MV-4-11 (cell line): ENCODE measurements around the gene HPSE.
"Not testable (repeated sequence)": the region's sequence is repeated elsewhere in the genome, so short reads cannot be mapped to it uniquely, and the experiment has no call there.

Source experiments
- DNase-seq: peaks from one replicate; lab custom pipeline; 2025; lab: John Stamatoyannopoulos, UW

HPSE gene

DNA sequence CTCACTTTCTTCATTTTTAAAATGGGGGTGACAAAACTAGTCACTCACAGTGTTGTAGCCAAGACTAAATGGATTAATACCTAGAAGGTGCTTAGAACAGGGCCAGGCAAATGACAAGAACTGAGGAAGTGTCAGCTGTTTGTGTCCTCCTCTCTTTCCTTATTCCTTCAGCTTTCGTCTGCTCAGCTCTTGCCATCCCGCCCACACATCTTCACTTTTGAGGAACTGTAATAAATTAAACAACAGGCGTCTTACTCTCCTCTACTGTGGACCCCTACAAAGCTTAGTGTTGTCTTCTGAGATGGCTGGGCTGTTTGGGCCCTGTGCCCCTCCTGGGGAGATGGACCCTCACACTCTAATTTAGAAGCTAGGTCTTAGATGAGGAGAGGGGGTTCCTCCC is 2.7 kb downstream of the HPSE start:
- DNase-seq: peak; percentile 49

DNA sequence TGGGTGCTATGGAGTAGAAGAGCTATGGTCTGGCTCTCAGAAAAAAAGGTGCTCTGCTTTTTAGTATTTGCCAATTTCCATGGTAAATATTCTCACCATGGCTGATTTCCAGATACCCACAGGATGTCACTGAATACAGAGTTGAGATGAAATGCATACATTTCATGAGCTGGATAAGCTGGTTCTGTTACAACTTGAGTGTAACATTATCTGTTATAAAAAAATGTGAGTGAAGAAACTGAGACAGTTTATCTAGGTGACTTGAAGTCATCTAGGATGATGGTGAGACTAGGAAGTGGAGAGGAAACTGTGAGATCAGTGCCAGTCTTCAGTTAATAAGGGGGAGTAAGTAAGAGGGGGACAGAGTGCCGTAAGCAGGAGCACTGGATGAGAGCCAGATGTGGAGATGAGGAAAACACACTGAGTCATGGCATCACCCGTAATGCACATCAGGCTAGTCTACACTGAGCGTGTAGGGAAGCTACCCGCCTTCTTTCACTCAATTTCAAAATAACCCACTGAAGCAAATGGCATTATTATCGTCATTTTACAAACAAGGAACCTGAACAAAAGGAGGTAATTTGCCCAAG is 5.0 kb downstream of the HPSE start:
- no peak for DNase-seq

DNA sequence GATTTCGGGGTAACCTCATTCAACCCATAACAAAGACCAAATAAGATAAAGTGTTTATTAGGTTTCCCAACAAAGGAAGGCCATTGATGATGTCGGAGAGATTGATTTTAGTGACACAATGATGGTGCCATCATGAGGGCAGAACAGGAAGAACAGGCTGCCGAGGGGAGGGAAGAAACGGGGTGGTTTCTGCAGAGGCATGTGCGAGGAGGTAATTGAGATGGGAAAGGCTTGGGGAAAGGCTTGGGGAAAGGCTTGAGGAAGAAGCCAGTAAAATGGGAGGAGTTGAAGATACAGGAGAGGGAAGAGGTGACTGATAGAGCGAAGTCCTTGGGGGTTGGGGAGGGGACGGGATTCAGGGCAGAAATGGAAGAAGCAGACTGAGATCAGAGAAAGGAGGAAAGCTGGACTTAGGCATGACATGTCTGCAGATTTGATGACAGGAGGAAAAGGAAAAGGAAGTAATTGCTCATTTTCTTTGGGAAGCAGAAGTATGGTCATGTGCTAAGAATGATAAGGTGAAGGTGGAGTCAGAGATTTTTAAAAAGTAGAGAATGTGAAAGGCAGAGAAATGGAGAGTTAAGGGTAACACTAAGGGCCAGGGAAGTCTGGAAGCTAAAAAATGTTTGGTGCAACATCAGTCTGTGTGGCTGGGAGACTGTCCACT is 6.0 kb downstream of the HPSE start:
- DNase-seq: peak; percentile 33

DNA sequence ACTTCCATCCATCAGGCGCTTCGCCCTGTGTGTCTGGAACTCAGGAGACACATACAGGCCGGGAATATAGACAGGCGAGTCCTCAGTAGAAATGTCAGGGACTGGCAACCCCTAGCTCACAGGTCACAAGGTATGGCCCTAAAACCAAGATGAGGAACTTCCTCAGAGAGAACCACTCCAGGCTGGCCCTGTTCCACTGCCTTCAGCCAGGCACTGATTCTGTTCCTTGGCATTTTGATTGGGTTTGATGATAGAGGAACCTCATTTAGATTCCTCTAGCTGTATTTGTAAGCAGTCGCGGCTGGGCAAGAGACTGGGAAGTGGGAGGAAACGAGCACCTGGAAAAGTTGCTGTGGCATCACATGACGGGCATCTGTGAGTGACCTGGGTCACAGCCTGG is 8.1 kb downstream of the HPSE start:
- DNase-seq: no peak

DNA sequence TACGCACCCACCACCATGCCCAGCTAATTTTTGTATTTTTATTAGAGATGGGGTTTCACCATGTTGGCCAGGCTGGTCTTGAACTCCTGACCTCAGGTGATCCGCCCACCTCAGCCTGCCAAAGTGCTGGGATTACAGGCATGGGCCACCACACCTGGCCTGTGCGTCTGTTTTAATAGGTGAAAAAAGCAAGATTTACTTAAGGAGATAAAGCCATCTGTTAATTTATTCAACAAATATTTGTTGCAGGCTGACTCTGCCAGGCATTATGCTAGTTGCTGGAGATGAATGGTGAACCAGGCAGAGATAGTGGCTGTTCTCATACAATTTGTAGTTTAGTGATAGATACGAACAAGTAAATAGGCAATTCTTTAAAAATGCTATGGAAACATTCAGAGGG is 9.3 kb downstream of the HPSE start:
- DNase-seq: not testable (repeated sequence)

DNA sequence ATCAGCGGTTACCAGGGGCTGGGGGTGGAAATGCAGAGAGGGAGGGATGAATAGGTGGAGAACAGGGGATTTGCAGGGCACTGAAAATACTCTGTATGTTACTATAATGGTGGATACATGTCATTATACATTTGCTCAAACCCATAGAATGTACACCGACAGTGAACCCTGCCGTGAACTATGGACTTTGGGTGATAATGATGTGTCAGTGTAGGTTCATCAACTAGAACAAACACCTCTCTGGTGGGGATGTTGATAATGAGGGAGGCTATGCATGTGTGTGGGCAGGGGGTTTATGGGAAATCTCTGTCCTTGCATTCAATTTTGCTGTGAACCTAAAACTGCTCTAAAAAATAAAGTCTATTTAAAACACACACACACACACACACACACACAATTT is 11.5 kb downstream of the HPSE start:
- DNase-seq: no peak

DNA sequence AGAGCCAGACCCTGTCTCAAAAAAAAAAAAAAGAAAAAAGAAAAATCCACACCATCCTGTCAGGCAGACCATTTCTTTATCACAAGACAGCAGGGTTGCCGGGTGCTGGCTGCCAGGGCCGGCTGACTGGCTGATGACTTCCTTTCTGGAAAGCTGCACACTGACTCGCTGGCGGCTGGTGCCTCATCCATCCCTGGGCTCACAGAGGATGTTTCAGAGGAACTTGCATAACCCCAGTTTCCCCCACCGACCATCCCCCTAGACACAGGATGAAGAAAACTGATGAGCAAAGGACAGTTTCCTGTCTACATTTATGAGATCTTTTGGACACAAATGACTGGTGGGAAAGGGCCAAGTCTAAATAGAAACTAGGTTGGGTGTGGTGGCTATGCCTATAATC is 14.1 kb downstream of the HPSE start:
- DNase-seq: peak; percentile 91

DNA sequence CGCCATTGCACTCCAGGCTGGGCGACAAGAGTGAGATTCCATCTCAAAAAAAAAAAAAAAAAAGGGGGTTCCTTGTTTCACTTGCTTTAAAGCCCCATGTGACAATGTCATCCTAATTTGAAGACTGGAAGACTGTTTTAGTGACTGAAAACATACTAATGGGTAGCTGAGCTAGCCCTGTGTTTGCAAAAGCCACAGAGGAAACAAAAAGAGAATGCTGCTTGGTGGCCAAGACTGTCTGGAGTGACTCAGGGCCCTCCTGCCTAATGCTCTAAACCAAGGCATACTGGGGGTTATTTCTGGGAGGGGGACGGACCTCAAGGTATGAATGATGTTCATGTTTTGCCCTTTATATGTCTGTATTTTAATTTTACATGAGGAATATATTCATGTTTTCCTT is 16.0 kb downstream of the HPSE start:
- DNase-seq: no peak

DNA sequence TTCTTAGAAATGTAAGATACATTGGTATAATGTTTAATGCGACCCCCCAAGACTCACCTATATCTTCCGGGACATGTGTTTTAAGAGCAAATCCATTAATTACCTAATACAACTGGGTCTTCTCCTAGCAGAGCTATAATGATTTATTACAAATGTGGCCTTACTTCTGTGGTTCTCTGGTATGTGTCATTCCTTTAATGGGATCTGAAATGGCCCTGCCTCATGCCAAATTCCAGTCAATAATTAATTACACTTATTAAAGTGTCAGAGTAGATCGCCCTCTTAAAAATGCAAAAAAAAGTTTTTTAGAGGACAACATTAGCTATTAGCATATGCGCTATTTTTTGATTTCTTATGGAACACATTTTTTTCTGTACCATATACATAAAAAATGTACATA is 17.0 kb downstream of the HPSE start:
- no peak for DNase-seq

DNA sequence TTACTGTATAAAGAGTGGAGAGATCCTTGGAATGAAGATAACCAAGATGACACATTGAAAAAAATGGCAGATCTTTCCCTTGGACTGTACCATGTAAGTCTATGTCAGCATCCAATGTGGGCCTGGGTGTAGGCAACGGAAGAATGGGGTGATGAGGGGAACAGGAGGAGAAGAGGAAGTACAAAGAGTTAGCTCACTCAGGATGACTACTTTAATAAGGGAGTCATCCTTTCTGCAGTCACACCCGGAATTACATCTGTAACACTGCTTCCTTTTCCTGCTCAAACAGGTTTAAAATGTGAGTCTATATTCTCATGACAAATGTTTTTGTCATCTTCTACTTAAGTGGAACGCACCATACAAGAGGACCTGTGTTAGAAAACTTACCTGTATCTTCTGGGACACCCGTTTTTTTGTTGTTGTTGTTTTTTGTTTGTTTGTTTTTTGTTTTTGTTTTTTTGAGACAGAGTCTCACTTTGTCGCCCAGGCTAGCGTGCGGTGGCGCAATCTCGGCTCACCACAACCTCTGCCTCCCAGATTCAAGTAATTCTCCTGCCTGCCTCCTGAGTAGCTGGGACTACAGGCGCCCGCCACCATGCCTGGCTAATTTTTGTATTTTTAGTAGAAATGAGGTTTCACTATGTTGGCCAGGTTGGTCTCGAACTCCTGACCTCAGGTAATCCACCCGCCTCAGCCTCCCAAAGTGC is 18.0 kb downstream of the HPSE start:
- peak; percentile 75 for DNase-seq

DNA sequence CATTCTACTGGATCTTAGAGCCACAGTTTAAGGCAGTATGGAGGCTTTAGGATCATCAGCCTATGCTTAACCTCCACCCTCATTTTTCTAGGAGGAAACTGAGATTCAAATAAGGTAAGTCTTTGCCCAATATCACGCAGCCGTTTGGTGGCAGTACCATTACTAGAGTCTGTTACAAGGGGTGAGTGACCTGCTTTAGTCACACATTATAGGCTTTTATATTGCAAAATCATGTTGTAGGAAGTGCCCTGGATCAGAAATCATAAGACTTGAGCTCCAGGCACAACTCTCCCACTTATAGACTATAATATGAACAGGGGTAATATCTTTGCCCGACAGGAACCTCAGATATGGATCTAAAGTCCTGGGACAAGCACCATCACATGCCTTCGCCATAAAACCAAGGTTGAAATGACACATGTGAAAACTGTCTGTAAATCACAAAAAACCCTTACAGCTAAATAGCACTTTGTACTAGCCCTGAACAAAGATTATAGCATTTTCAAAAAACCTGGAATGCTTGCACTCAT is 19.2 kb downstream of the HPSE start:
- DNase-seq: no peak

DNA sequence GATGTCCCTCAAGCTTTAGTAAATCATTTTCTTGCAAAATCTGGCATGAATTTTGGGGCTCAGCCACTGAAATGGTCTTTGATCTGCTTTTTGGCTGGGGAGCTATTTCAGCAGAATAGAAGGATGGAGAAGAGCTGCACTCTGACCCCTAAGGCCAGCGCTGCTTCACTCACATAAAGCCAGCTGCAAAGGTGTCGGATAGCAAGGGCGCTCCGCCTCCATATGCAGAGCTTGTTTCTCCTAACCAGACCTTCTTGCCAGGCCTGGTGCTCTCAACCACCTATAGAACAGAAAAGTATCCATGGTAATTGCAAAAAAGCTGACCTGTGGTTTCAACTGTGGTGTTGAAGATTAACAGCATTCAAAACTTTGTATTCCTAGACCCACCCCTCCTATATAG is 26.0 kb downstream of the HPSE start:
- no peak for DNase-seq

DNA sequence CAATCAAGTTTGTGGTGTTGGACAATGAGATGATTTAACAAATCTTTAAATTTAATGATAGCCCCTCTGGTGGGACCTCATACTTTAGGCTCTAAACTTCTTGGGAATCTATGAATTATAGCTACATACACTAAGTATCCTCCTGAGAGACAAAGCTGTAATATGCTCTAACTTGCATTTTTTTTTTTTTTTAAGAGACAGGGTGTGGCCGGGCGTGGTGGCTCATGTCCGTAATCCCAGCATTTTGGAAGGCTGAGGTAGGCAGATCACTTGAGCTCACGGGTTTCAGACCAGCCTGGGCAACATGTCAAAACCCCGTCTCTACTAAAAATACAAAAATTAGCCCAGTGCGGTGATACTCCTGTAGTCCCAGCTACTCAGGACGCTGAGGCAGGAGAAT is 26.7 kb downstream of the HPSE start:
- DNase-seq: no peak

DNA sequence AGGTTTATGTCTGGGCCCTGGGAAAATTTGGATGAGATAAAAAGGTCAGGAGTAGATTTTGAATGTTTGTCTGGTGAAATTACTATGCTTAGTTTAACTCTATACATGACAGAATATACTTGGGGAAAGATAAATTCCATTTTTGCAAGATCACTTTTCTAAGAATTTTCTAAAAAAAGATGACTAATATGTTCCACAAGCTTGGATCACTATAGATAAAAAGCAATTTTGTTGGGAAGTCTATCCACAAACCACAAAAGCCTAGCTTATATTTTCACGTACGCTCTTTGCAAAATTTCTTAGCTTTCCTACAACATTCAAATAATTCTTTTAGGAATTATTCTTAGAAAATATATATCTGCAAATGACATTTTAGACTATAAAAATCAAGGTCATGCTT is 29.5 kb downstream of the HPSE start:
- DNase-seq: no peak

DNA sequence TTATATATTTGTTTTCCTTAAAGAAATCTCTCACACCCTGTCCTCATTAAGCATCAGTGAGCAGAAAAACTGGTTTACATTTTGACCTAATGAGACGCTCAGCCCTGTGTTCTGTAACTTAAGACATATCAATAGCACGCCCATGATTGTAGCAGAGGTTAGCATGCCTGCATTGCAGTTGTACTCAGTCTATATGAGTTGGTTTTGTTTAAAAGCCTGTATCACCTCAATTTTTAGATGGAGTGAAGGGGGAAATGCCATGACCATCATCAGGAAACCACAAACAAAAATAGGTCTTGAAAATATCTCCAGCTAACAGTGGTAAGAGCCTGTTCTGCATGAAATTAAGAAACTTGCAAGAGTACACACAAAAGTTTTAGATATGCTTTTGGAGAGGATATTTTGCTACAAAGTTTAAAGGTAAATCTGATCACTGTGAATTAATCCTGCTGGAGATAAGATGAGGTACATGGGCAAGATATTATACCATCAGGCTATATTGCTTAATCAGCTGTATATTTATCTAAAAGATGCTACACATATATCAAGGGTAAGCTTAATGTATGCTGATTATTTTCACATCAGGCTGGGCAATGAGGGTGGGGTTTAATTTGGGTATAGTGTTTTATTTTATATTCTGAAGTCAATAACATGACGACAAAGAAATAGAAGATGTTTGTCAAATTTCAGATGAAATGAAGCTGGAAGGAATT is 36.9 kb downstream of the HPSE start:
- DNase-seq: peak; percentile 47

DNA sequence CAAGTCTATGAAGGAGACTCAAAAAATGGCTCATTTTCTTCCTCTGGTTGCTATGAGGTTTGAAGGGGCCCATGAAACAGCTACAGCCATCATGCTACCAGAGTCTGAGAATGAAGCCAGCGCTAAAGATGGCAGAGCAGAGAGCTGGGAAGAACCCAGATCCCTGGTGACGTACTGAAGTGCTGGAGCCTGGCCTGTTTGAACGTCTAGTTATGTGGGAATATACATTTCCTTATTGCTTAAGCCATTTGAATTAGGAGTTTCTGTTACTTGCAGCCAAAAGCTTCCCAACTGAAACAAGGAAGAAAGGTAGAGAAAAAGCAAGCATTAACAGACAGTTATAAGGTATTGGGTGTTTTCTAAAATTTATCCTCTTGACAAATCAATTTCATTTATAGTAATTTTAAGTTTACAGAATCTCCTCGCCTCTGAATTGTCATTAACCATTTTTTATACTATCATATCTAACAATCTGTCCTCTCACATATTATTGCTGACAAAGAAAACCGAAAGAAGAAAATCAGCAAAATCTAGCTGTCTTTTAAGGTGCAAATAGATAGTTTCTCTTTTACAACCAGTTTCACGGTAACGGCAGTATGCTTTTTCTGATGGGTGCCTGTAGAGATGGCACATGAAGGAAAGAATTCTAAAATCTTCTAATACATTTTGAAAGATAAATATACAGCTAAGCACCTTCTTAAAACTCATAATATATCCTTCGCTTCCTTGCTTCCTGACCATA is 41.2 kb downstream of the HPSE start:
- DNase-seq: no peak

DNA sequence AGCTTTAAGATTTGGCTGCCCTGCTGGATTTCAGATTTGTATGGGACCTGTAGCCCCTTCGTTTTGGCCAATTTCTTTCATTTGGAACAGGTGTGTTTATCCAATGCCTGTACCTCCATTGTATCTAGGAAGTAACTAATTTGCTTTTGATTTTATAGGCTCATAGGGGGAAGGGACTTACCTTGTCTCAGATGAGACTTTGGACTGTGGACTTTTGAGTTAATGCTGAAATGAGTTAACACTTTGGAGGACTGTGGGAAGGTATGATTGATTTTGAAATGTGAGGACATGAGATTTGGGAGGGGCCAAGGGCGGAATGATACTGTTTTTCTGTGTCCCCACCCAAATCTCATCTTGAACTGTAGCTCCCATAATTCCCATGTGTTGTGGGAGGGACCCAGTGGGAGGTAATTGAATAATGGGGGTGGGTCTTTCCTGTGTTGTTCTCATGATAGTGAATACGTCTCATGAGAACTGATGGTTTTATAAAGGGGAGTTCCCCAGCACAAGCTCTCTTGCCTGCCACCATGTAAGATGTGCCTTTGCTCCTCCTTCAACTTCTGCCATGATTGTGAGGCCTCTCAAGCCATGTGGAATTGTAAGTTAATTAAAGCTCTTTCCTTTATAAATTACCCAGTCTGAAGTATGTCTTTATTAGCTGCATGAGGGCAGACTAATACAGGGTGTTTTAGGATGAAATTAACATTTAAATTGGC is 44.4 kb downstream of the HPSE start:
- DNase-seq: not testable (repeated sequence)

DNA sequence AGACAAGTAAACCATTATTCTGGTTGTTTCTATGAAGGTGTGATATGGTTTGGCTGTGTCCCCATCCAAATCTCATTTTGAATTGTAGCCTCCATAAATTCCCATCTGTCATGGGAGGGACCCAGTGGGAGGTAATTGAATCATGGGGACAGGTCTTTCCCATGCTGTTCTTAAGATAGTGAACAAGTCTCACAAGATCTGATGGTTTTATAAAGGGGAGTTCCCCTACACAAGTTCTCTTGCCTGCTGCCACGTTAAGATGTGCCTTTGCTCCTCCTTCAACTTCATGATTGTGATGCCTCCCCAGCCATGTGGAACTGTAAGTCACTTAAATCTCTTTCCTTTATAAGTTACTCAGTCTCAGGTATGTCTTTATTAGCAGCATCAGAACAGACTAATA is 46.3 kb downstream of the HPSE start:
- not testable (repeated sequence) for DNase-seq

DNA sequence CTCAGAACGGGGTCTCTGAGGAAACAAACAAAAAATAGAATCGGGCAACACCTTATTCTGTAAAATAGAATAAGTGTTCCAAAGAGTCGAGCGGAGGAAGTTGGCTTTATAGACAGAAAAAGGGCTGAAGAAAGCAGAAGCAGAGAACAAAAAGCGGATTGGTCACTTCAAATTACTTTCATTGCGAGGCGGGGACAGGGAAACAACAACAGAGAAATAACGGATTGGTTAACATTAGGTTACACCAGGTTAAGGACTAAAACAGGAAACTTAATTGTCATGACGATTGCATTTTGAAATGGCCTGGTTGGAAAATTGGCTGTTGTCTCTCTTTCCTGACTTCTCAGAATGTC is 49.6 kb downstream of the HPSE start:
- peak; percentile 92 for DNase-seq

DNA sequence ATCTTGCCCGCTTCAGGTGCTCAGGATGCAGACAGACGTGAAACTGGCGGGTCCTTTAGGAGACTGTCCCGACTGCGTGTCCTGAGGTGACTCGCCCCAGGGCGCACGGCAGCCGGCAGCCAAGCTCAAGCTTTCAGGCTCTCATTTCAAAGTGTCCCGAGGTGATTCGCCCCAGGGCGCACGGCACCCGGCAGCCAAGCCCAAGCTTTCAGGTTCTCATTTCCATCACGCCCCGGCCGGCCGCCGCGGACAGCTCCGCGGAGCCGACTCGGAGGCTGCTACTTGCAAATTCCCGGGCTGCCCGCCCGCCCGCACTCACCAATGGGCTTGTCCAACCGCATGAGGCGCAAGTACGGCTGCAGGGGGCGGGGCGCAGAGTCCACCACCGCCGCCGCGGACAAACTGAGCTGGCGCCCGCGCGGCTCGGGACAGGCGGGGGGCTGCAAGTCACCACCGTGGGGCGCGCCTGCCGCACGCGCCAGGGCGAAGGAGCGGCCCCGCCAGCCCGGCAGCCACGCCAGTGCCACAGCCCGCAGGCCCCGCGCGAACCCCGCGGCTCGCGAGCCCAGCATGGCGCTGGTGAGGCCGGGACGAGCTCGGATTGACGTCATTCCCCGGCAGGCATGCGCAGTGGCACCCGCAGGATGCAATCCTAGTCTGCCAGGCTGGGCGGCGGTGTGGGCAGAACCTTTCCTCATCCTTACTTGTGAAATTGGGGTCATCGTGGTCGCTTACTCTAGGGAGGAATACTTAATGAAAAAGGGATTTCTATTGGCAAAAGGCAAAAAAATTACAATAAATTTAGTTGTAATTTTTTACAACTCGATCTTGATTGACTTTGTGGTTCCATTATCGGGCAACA is 50.2 kb downstream of the HPSE start, which contains the start of gene COQ2:
Gene COQ2 (minus strand): TSS at position 606 of the 862 bp plus-strand sequence. CDS start 34 bp downstream, at position 572.
- DNase-seq: peak; percentile 93
